GM23338 (cell line): ENCODE measurements around the gene IZUMO1R.

Source experiments
- CREB1 ChIP-seq: fragments of 250-450 bp; sonication (Bioruptor Pico); IDR thresholded peaks from 2 replicates; pipeline ENCODE4 v1.5.0; 2020; ENCODE audit warnings: low read depth, mild to moderate bottlenecking, moderate library complexity
- EZH2 ChIP-seq: fragments of 200-600 bp; sonication (generic); IDR thresholded peaks from one replicate; pipeline ENCODE4 v1.8.0; 2017; ENCODE audit warnings: antibody characterized with exemption, mild to moderate bottlenecking, low read depth; ENCODE audit not compliant: unreplicated experiment
- EZH2phosphoT487 ChIP-seq: fragments of 200-600 bp; sonication (generic); IDR thresholded peaks from one replicate; pipeline ENCODE4 v1.8.1; 2018; ENCODE audit warnings: antibody characterized with exemption; ENCODE audit not compliant: unreplicated experiment
- POLR2AphosphoS5 ChIP-seq: IDR thresholded peaks from 2 replicates; pipeline ENCODE4 v1.6.1; 2016; ENCODE audit warnings: antibody characterized with exemption, low read depth
- TF ChIP-seq, protein P1 (sequence below), 2 experiments: fragments of 200-600 bp in 1 of 2; sonication (generic) in 1 of 2; conservative IDR thresholded peaks; 2 replicates each; pipeline versions ENCODE4 v1.5.1 to v1.6.1; 2016 to 2017; ENCODE audit warnings: antibody characterized with exemption in 2 of 2, low read depth in 2 of 2, mild to moderate bottlenecking in 2 of 2, moderate library complexity in 1 of 2
- TF ChIP-seq, protein P2 (sequence below): fragments of 250-450 bp; sonication (Bioruptor Pico); IDR thresholded peaks from 2 replicates; pipeline ENCODE4 v1.5.0; 2020; ENCODE audit warnings: mild to moderate bottlenecking, moderate library complexity

DNA sequence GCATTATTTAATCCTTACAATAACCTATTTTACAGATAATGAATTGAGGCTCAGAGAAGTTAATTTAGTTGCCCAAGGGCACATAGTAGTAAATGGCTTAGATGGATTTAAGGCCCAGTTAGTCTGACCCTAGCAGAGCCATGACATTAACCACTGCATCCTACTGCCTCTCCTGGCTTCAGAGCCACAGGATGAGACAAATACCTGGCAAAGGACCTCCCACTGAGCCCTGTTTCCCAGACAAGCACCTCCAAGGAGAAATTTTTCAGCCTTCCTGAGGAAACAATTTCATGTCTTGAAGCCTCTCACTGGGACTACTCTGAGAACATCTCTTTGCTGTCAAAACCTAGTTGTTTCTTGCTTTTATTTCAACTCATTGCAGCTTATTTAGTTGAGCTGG is 28.4 kb downstream of the IZUMO1R start:
- TF ChIP-seq, protein P1, sequence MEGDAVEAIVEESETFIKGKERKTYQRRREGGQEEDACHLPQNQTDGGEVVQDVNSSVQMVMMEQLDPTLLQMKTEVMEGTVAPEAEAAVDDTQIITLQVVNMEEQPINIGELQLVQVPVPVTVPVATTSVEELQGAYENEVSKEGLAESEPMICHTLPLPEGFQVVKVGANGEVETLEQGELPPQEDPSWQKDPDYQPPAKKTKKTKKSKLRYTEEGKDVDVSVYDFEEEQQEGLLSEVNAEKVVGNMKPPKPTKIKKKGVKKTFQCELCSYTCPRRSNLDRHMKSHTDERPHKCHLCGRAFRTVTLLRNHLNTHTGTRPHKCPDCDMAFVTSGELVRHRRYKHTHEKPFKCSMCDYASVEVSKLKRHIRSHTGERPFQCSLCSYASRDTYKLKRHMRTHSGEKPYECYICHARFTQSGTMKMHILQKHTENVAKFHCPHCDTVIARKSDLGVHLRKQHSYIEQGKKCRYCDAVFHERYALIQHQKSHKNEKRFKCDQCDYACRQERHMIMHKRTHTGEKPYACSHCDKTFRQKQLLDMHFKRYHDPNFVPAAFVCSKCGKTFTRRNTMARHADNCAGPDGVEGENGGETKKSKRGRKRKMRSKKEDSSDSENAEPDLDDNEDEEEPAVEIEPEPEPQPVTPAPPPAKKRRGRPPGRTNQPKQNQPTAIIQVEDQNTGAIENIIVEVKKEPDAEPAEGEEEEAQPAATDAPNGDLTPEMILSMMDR (conservative IDR thresholded peaks at IDR 0.05; ENCODE audit: low read depth in 2 of 2) = no peak
- TF ChIP-seq POLR2AphosphoS5 (no peak), EZH2phosphoT487 (no peak), CREB1 (CRISPR knock-in tag) (no peak), EZH2 (no peak)
- TF ChIP-seq, protein P2, sequence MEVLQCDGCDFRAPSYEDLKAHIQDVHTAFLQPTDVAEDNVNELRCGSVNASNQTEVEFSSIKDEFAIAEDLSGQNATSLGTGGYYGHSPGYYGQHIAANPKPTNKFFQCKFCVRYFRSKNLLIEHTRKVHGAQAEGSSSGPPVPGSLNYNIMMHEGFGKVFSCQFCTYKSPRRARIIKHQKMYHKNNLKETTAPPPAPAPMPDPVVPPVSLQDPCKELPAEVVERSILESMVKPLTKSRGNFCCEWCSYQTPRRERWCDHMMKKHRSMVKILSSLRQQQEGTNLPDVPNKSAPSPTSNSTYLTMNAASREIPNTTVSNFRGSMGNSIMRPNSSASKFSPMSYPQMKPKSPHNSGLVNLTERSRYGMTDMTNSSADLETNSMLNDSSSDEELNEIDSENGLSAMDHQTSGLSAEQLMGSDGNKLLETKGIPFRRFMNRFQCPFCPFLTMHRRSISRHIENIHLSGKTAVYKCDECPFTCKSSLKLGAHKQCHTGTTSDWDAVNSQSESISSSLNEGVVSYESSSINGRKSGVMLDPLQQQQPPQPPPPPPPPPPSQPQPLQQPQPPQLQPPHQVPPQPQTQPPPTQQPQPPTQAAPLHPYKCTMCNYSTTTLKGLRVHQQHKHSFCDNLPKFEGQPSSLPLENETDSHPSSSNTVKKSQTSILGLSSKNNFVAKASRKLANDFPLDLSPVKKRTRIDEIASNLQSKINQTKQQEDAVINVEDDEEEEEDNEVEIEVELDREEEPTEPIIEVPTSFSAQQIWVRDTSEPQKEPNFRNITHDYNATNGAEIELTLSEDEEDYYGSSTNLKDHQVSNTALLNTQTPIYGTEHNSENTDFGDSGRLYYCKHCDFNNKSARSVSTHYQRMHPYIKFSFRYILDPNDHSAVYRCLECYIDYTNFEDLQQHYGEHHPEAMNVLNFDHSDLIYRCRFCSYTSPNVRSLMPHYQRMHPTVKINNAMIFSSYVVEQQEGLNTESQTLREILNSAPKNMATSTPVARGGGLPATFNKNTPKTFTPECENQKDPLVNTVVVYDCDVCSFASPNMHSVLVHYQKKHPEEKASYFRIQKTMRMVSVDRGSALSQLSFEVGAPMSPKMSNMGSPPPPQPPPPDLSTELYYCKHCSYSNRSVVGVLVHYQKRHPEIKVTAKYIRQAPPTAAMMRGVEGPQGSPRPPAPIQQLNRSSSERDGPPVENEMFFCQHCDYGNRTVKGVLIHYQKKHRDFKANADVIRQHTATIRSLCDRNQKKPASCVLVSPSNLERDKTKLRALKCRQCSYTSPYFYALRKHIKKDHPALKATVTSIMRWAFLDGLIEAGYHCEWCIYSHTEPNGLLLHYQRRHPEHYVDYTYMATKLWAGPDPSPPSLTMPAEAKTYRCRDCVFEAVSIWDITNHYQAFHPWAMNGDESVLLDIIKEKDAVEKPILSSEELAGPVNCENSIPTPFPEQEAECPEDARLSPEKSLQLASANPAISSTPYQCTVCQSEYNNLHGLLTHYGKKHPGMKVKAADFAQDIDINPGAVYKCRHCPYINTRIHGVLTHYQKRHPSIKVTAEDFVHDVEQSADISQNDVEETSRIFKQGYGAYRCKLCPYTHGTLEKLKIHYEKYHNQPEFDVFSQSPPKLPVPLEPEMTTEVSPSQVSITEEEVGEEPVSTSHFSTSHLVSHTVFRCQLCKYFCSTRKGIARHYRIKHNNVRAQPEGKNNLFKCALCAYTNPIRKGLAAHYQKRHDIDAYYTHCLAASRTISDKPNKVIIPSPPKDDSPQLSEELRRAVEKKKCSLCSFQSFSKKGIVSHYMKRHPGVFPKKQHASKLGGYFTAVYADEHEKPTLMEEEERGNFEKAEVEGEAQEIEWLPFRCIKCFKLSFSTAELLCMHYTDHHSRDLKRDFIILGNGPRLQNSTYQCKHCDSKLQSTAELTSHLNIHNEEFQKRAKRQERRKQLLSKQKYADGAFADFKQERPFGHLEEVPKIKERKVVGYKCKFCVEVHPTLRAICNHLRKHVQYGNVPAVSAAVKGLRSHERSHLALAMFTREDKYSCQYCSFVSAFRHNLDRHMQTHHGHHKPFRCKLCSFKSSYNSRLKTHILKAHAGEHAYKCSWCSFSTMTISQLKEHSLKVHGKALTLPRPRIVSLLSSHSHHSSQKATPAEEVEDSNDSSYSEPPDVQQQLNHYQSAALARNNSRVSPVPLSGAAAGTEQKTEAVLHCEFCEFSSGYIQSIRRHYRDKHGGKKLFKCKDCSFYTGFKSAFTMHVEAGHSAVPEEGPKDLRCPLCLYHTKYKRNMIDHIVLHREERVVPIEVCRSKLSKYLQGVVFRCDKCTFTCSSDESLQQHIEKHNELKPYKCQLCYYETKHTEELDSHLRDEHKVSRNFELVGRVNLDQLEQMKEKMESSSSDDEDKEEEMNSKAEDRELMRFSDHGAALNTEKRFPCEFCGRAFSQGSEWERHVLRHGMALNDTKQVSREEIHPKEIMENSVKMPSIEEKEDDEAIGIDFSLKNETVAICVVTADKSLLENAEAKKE = no peak
